GM12875 (cell line): Measurements from ENCODE around the gene AAR2.
A peak's percentile ranks its signal among the peaks of the same experiment; 100 is the strongest.

Experiments
- H3K4me3 ChIP-seq: one replicate; pipeline ENCODE4 v1.5.1; 2011; ENCODE audit warnings: low read depth, low read length, control low read depth
- TF ChIP-seq, protein P1 (sequence below): IDR thresholded peaks from 2 replicates; pipeline ENCODE4 v1.5.1; 2011; ENCODE audit warnings: low read depth, mild to moderate bottlenecking, control low read depth, inconsistent platforms, low read length, moderate library complexity, borderline replicate concordance; ENCODE audit not compliant: insufficient read depth

AAR2 gene

DNA sequence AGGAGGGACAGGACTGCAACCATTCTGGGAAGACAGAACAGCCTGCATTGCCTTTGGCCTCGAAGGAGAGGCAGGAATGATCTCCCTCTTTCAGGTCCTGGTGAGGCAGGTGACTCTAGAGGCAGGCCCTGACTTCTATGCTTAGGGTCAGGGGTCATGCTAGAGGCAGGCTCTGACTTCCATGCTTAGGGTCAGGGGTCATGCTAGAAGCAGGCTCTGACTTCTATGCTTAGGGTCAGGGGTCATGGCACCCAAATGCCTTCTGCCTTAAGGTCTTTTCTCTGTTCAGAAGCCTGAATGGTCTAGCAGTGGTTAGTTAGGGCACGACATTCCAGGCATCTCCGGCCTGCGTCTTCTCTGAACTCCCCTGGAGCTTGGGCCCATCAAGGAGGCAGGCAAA is 35.1 kb upstream of the AAR2 start:
- TF ChIP-seq, protein P1, sequence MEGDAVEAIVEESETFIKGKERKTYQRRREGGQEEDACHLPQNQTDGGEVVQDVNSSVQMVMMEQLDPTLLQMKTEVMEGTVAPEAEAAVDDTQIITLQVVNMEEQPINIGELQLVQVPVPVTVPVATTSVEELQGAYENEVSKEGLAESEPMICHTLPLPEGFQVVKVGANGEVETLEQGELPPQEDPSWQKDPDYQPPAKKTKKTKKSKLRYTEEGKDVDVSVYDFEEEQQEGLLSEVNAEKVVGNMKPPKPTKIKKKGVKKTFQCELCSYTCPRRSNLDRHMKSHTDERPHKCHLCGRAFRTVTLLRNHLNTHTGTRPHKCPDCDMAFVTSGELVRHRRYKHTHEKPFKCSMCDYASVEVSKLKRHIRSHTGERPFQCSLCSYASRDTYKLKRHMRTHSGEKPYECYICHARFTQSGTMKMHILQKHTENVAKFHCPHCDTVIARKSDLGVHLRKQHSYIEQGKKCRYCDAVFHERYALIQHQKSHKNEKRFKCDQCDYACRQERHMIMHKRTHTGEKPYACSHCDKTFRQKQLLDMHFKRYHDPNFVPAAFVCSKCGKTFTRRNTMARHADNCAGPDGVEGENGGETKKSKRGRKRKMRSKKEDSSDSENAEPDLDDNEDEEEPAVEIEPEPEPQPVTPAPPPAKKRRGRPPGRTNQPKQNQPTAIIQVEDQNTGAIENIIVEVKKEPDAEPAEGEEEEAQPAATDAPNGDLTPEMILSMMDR = no peak
- no peak overlapping the region for H3K4me3 ChIP-seq

GRCh38 chr20:36202891-36203338 is 33.4 kb upstream of the AAR2 start:
- no peak overlapping the region for H3K4me3 ChIP-seq
- TF ChIP-seq, protein P1 = peak; percentile 100

- H3K4me3 ChIP-seq = no peak overlapping the region
- TF ChIP-seq, protein P1 = no peak
Measured at GRCh38 chr20:36203861-36204260, 32.4 kb upstream of the AAR2 start.

GRCh38 chr20:36205026-36205425 is 31.3 kb upstream of the AAR2 start:
- TF ChIP-seq, protein P1 = no peak

DNA sequence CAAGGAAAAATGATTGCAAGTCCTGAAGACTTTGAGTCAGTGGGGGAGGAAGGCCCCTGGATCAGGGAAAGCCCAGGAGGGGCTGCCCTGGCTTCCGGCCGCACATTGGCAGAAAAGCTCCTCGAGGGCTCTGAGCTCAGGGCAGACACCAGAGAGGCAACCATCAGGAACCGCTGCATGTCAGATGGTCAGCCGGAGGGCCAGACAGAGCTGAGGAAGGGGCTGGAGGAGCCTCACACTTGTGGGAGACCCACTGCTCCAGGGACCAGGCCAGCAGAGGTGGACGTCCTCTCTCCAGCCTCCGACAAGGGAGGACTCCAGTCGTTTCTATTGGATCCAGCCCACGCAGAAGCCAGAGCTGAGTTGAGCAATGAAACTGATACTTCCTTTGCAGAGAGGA is 30.2 kb upstream of the AAR2 start:
- no peak overlapping the region for H3K4me3 ChIP-seq
- TF ChIP-seq, protein P1 = no peak

More at GRCh38 chr20:36205026-36205425, 31.3 kb upstream of the AAR2 start:
- H3K4me3 ChIP-seq = no peak overlapping the region

DNA sequence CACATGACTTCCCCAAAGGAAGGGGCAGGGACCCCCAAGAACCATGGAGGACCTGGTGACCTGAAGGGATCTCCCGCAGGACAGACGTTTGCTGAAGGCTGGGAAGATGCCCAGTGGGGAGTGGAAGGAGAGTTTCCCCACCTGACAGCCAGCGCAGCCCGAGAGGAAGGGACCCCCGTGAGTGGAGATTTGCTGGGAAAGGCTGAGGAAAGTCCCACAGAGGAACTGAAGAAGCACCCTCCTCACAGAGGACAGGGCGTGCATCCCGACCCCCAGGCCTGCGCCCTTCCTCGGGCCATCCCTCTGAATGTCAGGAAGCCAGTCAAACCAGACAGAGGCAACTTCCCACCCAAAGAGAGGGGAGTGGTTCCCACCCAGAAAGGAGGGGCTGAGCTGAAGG is 29.6 kb upstream of the AAR2 start:
- TF ChIP-seq, protein P1 = no peak

DNA sequence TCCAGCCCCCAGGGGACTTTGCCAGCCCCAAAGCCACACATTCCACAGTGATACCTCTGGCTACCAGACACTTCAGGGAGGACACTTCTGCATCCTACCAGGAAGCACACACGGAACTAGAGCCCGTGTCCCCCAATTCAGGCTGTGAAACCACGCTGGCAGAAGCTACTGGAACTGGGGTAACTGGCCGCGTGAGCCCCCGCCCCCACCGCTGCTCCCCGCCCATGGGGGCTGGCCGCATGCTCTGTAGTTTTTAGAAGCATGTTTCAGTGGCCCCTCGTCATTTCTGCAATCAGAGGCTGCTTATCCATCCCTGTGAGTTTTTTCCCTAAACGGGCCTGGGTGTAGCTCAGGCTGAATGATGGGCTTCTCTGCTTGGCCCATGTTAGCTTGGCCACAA is 28.7 kb upstream of the AAR2 start:
- H3K4me3 ChIP-seq = no peak overlapping the region
- TF ChIP-seq, protein P1 = no peak

More for the DNA sequence above, 29.6 kb upstream of the AAR2 start:
- no peak overlapping the region for H3K4me3 ChIP-seq
